ENCODE measurements around the gene NLRP3. TPM values are rescaled to one million over a fixed set of nuclear protein-coding genes. Genes with fewer than 3 reads are reported as not detected.

The NLRP3 gene
- total RNA-seq, 1 donor from 2014 or later: 0.09 TPM

GRCh38 chr1:247471445-247472016 is 55.6 kb downstream of the NLRP3 start:
- H3K36me3 Mint-ChIP-seq (ENCODE audit: low read depth, unreplicated experiment): no peaks in the 10 kb centered on the region
- no peak for TF ChIP-seq EZH2 (IDR thresholded peaks at IDR 0.05; ENCODE audit: insufficient read depth, low read length)
- TF ChIP-seq CTCF (IDR thresholded peaks at IDR 0.05; ENCODE audit: insufficient read depth, low read depth, low read length): no peak
- FAIRE-seq: no peak

DNA sequence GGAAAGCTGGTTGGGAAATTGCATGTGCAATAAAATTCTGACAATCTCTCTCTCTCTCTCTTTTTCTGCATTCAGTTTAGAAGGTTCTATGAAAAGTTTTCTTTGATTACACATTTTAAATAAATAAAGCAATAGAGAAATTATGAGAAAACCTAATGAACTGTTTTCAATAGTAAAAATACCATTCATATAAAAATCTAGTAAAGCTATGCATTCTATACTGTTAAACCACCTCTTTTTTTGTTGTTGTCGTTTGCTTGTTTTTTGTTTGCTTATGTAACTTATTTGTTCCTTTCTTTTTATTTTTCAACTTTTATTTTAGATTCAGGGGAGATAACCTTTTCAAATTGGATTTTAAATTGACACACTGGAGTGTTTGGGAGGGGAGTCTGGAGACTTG is 56.1 kb downstream of the NLRP3 start:
- H3K4me1 Mint-ChIP-seq (ENCODE audit: low read depth, unreplicated experiment): no peaks in the 10 kb centered on the region
- no peaks in the 10 kb centered on the region for H3K36me3 ChIP-seq (ENCODE audit: insufficient read depth, low read length)
- H3K27me3 ChIP-seq (ENCODE audit: insufficient read depth, low read length): no peaks in the 10 kb centered on the region
- H3K9me3 ChIP-seq (ENCODE audit: insufficient read depth, low read depth, low read length): peaks cover 4% of the 10 kb centered on the region
- no peaks in the 10 kb centered on the region for H3K79me2 ChIP-seq (ENCODE audit: insufficient read depth, low read length)
- no peak overlapping the region for H3K4me3 Mint-ChIP-seq (ENCODE audit: unreplicated experiment)
- no peak overlapping the region for H3K27ac Mint-ChIP-seq (ENCODE audit: unreplicated experiment)
- FAIRE-seq (no peak), DNase-seq (ENCODE audit: low read depth) (no peak)
- H3K4me2 ChIP-seq (ENCODE audit: low read length): no peak overlapping the region
- H3K9me3 Mint-ChIP-seq (ENCODE audit: unreplicated experiment): peaks cover 4% of the 10 kb centered on the region
- H3K36me3 Mint-ChIP-seq (ENCODE audit: low read depth, unreplicated experiment): no peaks in the 10 kb centered on the region
- H3K4me1 ChIP-seq (ENCODE audit: insufficient read depth, low read length): no peaks in the 10 kb centered on the region
- H3K27me3 Mint-ChIP-seq (ENCODE audit: low read depth, unreplicated experiment): no peaks in the 10 kb centered on the region
- TF ChIP-seq CTCF (IDR thresholded peaks at IDR 0.05; ENCODE audit: insufficient read depth, low read depth, low read length) (no peak), EZH2 (IDR thresholded peaks at IDR 0.05; ENCODE audit: insufficient read depth, low read length) (no peak)
- no peak overlapping the region for H2AFZ ChIP-seq (ENCODE audit: low read depth, low read length)
- H3K9ac ChIP-seq (ENCODE audit: low read length): no peak overlapping the region
- no peak overlapping the region for H3K27ac ChIP-seq (ENCODE audit: low read depth, low read length)
- no peaks in the 10 kb centered on the region for H4K20me1 ChIP-seq (ENCODE audit: insufficient read depth, low read length)
- no peak overlapping the region for H3K4me3 ChIP-seq (ENCODE audit: insufficient read depth, low read depth, low read length)

More at GRCh38 chr1:247471445-247472016, 55.6 kb downstream of the NLRP3 start:
- Histone ChIP-seq H3K4me2 (ENCODE audit: low read length) (no peak overlapping the region), H2AFZ (ENCODE audit: low read depth, low read length) (no peak overlapping the region), H3K9me3 (ENCODE audit: insufficient read depth, low read depth, low read length) (peaks cover 4% of the 10 kb centered on the region), H3K79me2 (ENCODE audit: insufficient read depth, low read length) (no peaks in the 10 kb centered on the region), H3K27me3 (ENCODE audit: insufficient read depth, low read length) (no peaks in the 10 kb centered on the region), H3K4me3 (ENCODE audit: insufficient read depth, low read depth, low read length) (no peak overlapping the region), H3K4me1 (ENCODE audit: insufficient read depth, low read length) (no peaks in the 10 kb centered on the region), H4K20me1 (ENCODE audit: insufficient read depth, low read length) (no peaks in the 10 kb centered on the region), H3K27ac (ENCODE audit: low read depth, low read length) (no peak overlapping the region), H3K9ac (ENCODE audit: low read length) (no peak overlapping the region), H3K36me3 (ENCODE audit: insufficient read depth, low read length) (no peaks in the 10 kb centered on the region)
- H3K4me1 Mint-ChIP-seq (ENCODE audit: low read depth, unreplicated experiment): no peaks in the 10 kb centered on the region
- no peak overlapping the region for H3K4me3 Mint-ChIP-seq (ENCODE audit: unreplicated experiment)
- no peak overlapping the region for H3K27ac Mint-ChIP-seq (ENCODE audit: unreplicated experiment)
- DNase-seq (ENCODE audit: low read depth): no peak
- no peaks in the 10 kb centered on the region for H3K27me3 Mint-ChIP-seq (ENCODE audit: low read depth, unreplicated experiment)
- H3K9me3 Mint-ChIP-seq (ENCODE audit: unreplicated experiment): peaks cover 4% of the 10 kb centered on the region

GRCh38 chr1:247474367-247474766 is 58.4 kb downstream of the NLRP3 start:
- Histone ChIP-seq H2AFZ (ENCODE audit: low read depth, low read length) (no peak overlapping the region), H3K9me3 (ENCODE audit: insufficient read depth, low read depth, low read length) (no peaks in the 10 kb centered on the region), H3K27me3 (ENCODE audit: insufficient read depth, low read length) (no peaks in the 10 kb centered on the region), H4K20me1 (ENCODE audit: insufficient read depth, low read length) (no peaks in the 10 kb centered on the region), H3K4me2 (ENCODE audit: low read length) (no peak overlapping the region), H3K4me1 (ENCODE audit: insufficient read depth, low read length) (no peaks in the 10 kb centered on the region), H3K27ac (ENCODE audit: low read depth, low read length) (no peak overlapping the region), H3K9ac (ENCODE audit: low read length) (no peak overlapping the region), H3K79me2 (ENCODE audit: insufficient read depth, low read length) (no peaks in the 10 kb centered on the region), H3K4me3 (ENCODE audit: insufficient read depth, low read depth, low read length) (no peak overlapping the region), H3K36me3 (ENCODE audit: insufficient read depth, low read length) (no peaks in the 10 kb centered on the region)
- Mint-ChIP-seq H3K36me3 (ENCODE audit: low read depth, unreplicated experiment) (no peaks in the 10 kb centered on the region), H3K9me3 (ENCODE audit: unreplicated experiment) (peaks cover 2% of the 10 kb centered on the region), H3K27me3 (ENCODE audit: low read depth, unreplicated experiment) (no peaks in the 10 kb centered on the region), H3K4me3 (ENCODE audit: unreplicated experiment) (no peak overlapping the region), H3K4me1 (ENCODE audit: low read depth, unreplicated experiment) (no peaks in the 10 kb centered on the region), H3K27ac (ENCODE audit: unreplicated experiment) (no peak overlapping the region)
- DNase-seq (ENCODE audit: low read depth) (no peak), FAIRE-seq (no peak)
- TF ChIP-seq EZH2 (IDR thresholded peaks at IDR 0.05; ENCODE audit: insufficient read depth, low read length) (no peak), CTCF (IDR thresholded peaks at IDR 0.05; ENCODE audit: insufficient read depth, low read depth, low read length) (no peak)
